ENCODE data around the gene SMIM15.

SMIM15 gene

GRCh38 chr5:61139931-61140330, 22.3 kb downstream of the SMIM15 start:
- no peaks in the 10 kb centered on the region for H3K27me3 ChIP-seq (replicated peaks; ENCODE audit: control insufficient read depth, insufficient read depth, low read length)
- DNase-seq (ENCODE audit: extremely low read depth, insufficient read length): no peak
- no peak for TF ChIP-seq CTCF (IDR thresholded peaks at IDR 0.05; ENCODE audit: insufficient read depth, low read length, poor library complexity, severe bottlenecking)
- no peaks in the 10 kb centered on the region for H3K36me3 ChIP-seq (ENCODE audit: control insufficient read depth, insufficient read depth, low read length)
- H3K4me3 ChIP-seq (replicated peaks; ENCODE audit: low read depth, low read length): no peak overlapping the region

- no peak for DNase-seq (ENCODE audit: extremely low read depth, insufficient read length)
These were observed 23.0 kb downstream of the SMIM15 start for GRCh38 chr5:61139094-61139873.

GRCh38 chr5:61137835-61138234, 24.4 kb downstream of the SMIM15 start:
- Histone ChIP-seq H3K27me3 (replicated peaks; ENCODE audit: control insufficient read depth, insufficient read depth, low read length) (no peaks in the 10 kb centered on the region), H3K36me3 (ENCODE audit: control insufficient read depth, insufficient read depth, low read length) (no peaks in the 10 kb centered on the region), H3K4me3 (replicated peaks; ENCODE audit: low read depth, low read length) (no peak overlapping the region)
- TF ChIP-seq CTCF (IDR thresholded peaks at IDR 0.05; ENCODE audit: insufficient read depth, low read length, poor library complexity, severe bottlenecking): no peak
- no peak for DNase-seq (ENCODE audit: extremely low read depth, insufficient read length)

More at GRCh38 chr5:61139094-61139873, 23.0 kb downstream of the SMIM15 start:
- TF ChIP-seq CTCF (IDR thresholded peaks at IDR 0.05; ENCODE audit: insufficient read depth, low read length, poor library complexity, severe bottlenecking): peak; percentile 40
- H3K27me3 ChIP-seq (replicated peaks; ENCODE audit: control insufficient read depth, insufficient read depth, low read length): no peaks in the 10 kb centered on the region
- no peaks in the 10 kb centered on the region for H3K36me3 ChIP-seq (ENCODE audit: control insufficient read depth, insufficient read depth, low read length)
- H3K4me3 ChIP-seq (replicated peaks; ENCODE audit: low read depth, low read length): no peak overlapping the region

GRCh38 chr5:61132559-61132958, 29.7 kb downstream of the SMIM15 start:
- Histone ChIP-seq H3K27me3 (replicated peaks; ENCODE audit: control insufficient read depth, insufficient read depth, low read length) (no peaks in the 10 kb centered on the region), H3K4me3 (replicated peaks; ENCODE audit: low read depth, low read length) (no peak overlapping the region), H3K36me3 (ENCODE audit: control insufficient read depth, insufficient read depth, low read length) (no peaks in the 10 kb centered on the region)
- no peak for DNase-seq (ENCODE audit: extremely low read depth, insufficient read length)
- no peak for TF ChIP-seq CTCF (IDR thresholded peaks at IDR 0.05; ENCODE audit: insufficient read depth, low read length, poor library complexity, severe bottlenecking)

- no peak for TF ChIP-seq CTCF (IDR thresholded peaks at IDR 0.05; ENCODE audit: insufficient read depth, low read length, poor library complexity, severe bottlenecking)
- H3K4me3 ChIP-seq (replicated peaks; ENCODE audit: low read depth, low read length): no peak overlapping the region
- DNase-seq (ENCODE audit: extremely low read depth, insufficient read length): no peak
- H3K27me3 ChIP-seq (replicated peaks; ENCODE audit: control insufficient read depth, insufficient read depth, low read length): no peaks in the 10 kb centered on the region
- no peaks in the 10 kb centered on the region for H3K36me3 ChIP-seq (ENCODE audit: control insufficient read depth, insufficient read depth, low read length)
These were observed 32.0 kb downstream of the SMIM15 start for GRCh38 chr5:61130289-61130688.

Measured in GM06990 (cell line).